Measurements from ENCODE around the gene SOWAHA.
"Not testable (repeated sequence)": the region's sequence is repeated elsewhere in the genome, so short reads cannot be mapped to it uniquely, and the experiment has no call there.

SOWAHA gene

GRCh38 chr5:132785365-132785764, 27.7 kb upstream of the SOWAHA start:
- H3K27me3 Mint-ChIP-seq, result peaks cover 67% of the 10 kb centered on the region
- H3K9me3 Mint-ChIP-seq, result no peaks in the 10 kb centered on the region
- H3K4me1 Mint-ChIP-seq, result peaks cover 13% of the 10 kb centered on the region
- no peak overlapping the region for H3K27ac Mint-ChIP-seq
- CTCF ChIA-PET, result interaction anchor here (1.7 kb wide), 1 partner anchor 34 kb away, joined by 4 read pairs; no protein-coding TSS in a partner anchor
- no peak overlapping the region for H3K4me3 Mint-ChIP-seq
- no peaks in the 10 kb centered on the region for H3K36me3 Mint-ChIP-seq
- DNase-seq, result no peak

GRCh38 chr5:132785864-132786263, 27.2 kb upstream of the SOWAHA start:
- Mint-ChIP-seq H3K36me3 (no peaks in the 10 kb centered on the region), H3K9me3 (no peaks in the 10 kb centered on the region), H3K27ac (no peak overlapping the region), H3K4me3 (no peak overlapping the region), H3K27me3 (peaks cover 72% of the 10 kb centered on the region), H3K4me1 (peaks cover 8% of the 10 kb centered on the region)
- CTCF ChIA-PET, result no interaction called here
- DNase-seq, result no peak

GRCh38 chr5:132787076-132787475, 26.0 kb upstream of the SOWAHA start:
- DNase-seq, result no peak
- peaks cover 71% of the 10 kb centered on the region for H3K27me3 Mint-ChIP-seq
- H3K36me3 Mint-ChIP-seq, result no peaks in the 10 kb centered on the region

GRCh38 chr5:132788508-132788907, 24.6 kb upstream of the SOWAHA start:
- no peak for DNase-seq
- H3K27me3 Mint-ChIP-seq, result peaks cover 73% of the 10 kb centered on the region
- no peaks in the 10 kb centered on the region for H3K9me3 Mint-ChIP-seq
- no peaks in the 10 kb centered on the region for H3K4me1 Mint-ChIP-seq
- no peak overlapping the region for H3K27ac Mint-ChIP-seq
- H3K4me3 Mint-ChIP-seq, result no peak overlapping the region
- no peaks in the 10 kb centered on the region for H3K36me3 Mint-ChIP-seq
- CTCF ChIA-PET, result interaction anchor here (1.2 to 1.4 kb wide), 2 partner anchors 31 to 41 kb away, joined by 3 read pairs; no protein-coding TSS in a partner anchor

More at GRCh38 chr5:132787076-132787475, 26.0 kb upstream of the SOWAHA start:
- H3K4me1 Mint-ChIP-seq, result no peaks in the 10 kb centered on the region
- no peak overlapping the region for H3K27ac Mint-ChIP-seq
- H3K4me3 Mint-ChIP-seq, result no peak overlapping the region
- H3K9me3 Mint-ChIP-seq, result no peaks in the 10 kb centered on the region
- CTCF ChIA-PET, result interaction anchor here (1.2 to 1.4 kb wide), 2 partner anchors 33 to 43 kb away, joined by 3 read pairs; no protein-coding TSS in a partner anchor

- CTCF ChIA-PET, result no interaction called here
- Mint-ChIP-seq H3K36me3 (no peaks in the 10 kb centered on the region), H3K27ac (no peak overlapping the region), H3K4me3 (no peak overlapping the region), H3K4me1 (no peaks in the 10 kb centered on the region), H3K9me3 (no peaks in the 10 kb centered on the region), H3K27me3 (peaks cover 73% of the 10 kb centered on the region)
- DNase-seq, result no peak
Measured at GRCh38 chr5:132788990-132789886, 23.9 kb upstream of the SOWAHA start.

GRCh38 chr5:132790201-132790865, 22.8 kb upstream of the SOWAHA start:
- H3K4me1 Mint-ChIP-seq, result no peaks in the 10 kb centered on the region
- no peak overlapping the region for H3K27ac Mint-ChIP-seq
- H3K9me3 Mint-ChIP-seq, result no peaks in the 10 kb centered on the region
- H3K27me3 Mint-ChIP-seq, result peaks cover 68% of the 10 kb centered on the region
- H3K36me3 Mint-ChIP-seq, result no peaks in the 10 kb centered on the region
- no peak overlapping the region for H3K4me3 Mint-ChIP-seq
- no peak for DNase-seq
- CTCF ChIA-PET, result interaction anchor here (1.8 to 2.1 kb wide), 2 partner anchors 11 to 30 kb away, joined by 5 to 10 read pairs; no protein-coding TSS in a partner anchor

GRCh38 chr5:132791026-132791425, 22.1 kb upstream of the SOWAHA start:
- Mint-ChIP-seq H3K27me3 (peaks cover 67% of the 10 kb centered on the region), H3K4me3 (no peak overlapping the region), H3K36me3 (no peaks in the 10 kb centered on the region), H3K27ac (no peak overlapping the region), H3K9me3 (no peaks in the 10 kb centered on the region), H3K4me1 (no peaks in the 10 kb centered on the region)
- DNase-seq, result no peak
- CTCF ChIA-PET, result interaction anchor here (1.8 to 2.1 kb wide), 2 partner anchors 11 to 29 kb away, joined by 5 to 10 read pairs; no protein-coding TSS in a partner anchor

GRCh38 chr5:132797651-132798050, 15.5 kb upstream of the SOWAHA start:
- H3K27me3 Mint-ChIP-seq, result peaks cover 76% of the 10 kb centered on the region
- H3K36me3 Mint-ChIP-seq, result no peaks in the 10 kb centered on the region
- H3K27ac Mint-ChIP-seq, result no peak overlapping the region
- no peak overlapping the region for H3K4me3 Mint-ChIP-seq
- CTCF ChIA-PET, result interaction anchor here (1.0 to 1.3 kb wide), 2 partner anchors 23 to 271 kb away, joined by 3 to 4 read pairs; no protein-coding TSS in a partner anchor
- no peak for DNase-seq
- no peaks in the 10 kb centered on the region for H3K4me1 Mint-ChIP-seq
- no peaks in the 10 kb centered on the region for H3K9me3 Mint-ChIP-seq

- CTCF ChIA-PET, result interaction anchor here (0.7 to 2.4 kb wide), 3 partner anchors 21 to 277 kb away, joined by 3 to 8 read pairs (median 4); no protein-coding TSS in a partner anchor
- no peaks in the 10 kb centered on the region for H3K36me3 Mint-ChIP-seq
- peaks cover 74% of the 10 kb centered on the region for H3K27me3 Mint-ChIP-seq
- H3K9me3 Mint-ChIP-seq, result no peaks in the 10 kb centered on the region
- no peaks in the 10 kb centered on the region for H3K4me1 Mint-ChIP-seq
- no peak overlapping the region for H3K4me3 Mint-ChIP-seq
- DNase-seq, result no peak
- H3K27ac Mint-ChIP-seq, result no peak overlapping the region
Measured at GRCh38 chr5:132799392-132799791, 13.7 kb upstream of the SOWAHA start.

- Mint-ChIP-seq H3K36me3 (no peaks in the 10 kb centered on the region), H3K9me3 (no peaks in the 10 kb centered on the region), H3K27me3 (peaks cover 77% of the 10 kb centered on the region), H3K27ac (no peak overlapping the region), H3K4me1 (no peaks in the 10 kb centered on the region), H3K4me3 (no peak overlapping the region)
- CTCF ChIA-PET, result interaction anchor here (1.6 to 2.4 kb wide), 3 partner anchors 9 to 297 kb away, joined by 4 to 10 read pairs (median 8); no protein-coding TSS in a partner anchor
- DNase-seq, result no peak
Measured at GRCh38 chr5:132800545-132800944, 12.6 kb upstream of the SOWAHA start.

- CTCF ChIA-PET, result interaction anchor here (0.8 to 2.2 kb wide), 9 partner anchors 9 to 416 kb away, joined by 3 to 10 read pairs (median 4); partner anchors contain the start of gene KIF3A
- H3K27me3 Mint-ChIP-seq, result peaks cover 75% of the 10 kb centered on the region
Measured at GRCh38 chr5:132802044-132802684, 10.9 kb upstream of the SOWAHA start.

GRCh38 chr5:132802685-132803066, 10.4 kb upstream of the SOWAHA start:
- H3K4me3 Mint-ChIP-seq, DNase-seq, H3K27ac Mint-ChIP-seq, H3K9me3 Mint-ChIP-seq, H3K4me1 Mint-ChIP-seq, H3K36me3 Mint-ChIP-seq: not testable (repeated sequence)
- peaks cover 75% of the 10 kb centered on the region for H3K27me3 Mint-ChIP-seq
- CTCF ChIA-PET, result interaction anchor here (1.9 to 2.2 kb wide), 2 partner anchors 11 to 16 kb away, joined by 5 to 10 read pairs; no protein-coding TSS in a partner anchor

More at GRCh38 chr5:132802044-132802684, 10.9 kb upstream of the SOWAHA start:
- Mint-ChIP-seq H3K9me3 (no peaks in the 10 kb centered on the region), H3K4me3 (no peak overlapping the region), H3K36me3 (no peaks in the 10 kb centered on the region), H3K4me1 (no peaks in the 10 kb centered on the region), H3K27ac (no peak overlapping the region)
- no peak for DNase-seq

GRCh38 chr5:132804219-132804618, 8.9 kb upstream of the SOWAHA start:
- H3K36me3 Mint-ChIP-seq, CTCF ChIA-PET, DNase-seq, H3K9me3 Mint-ChIP-seq, H3K4me3 Mint-ChIP-seq, H3K27ac Mint-ChIP-seq, H3K4me1 Mint-ChIP-seq: not testable (repeated sequence)
- H3K27me3 Mint-ChIP-seq, result peaks cover 68% of the 10 kb centered on the region

- H3K4me3 Mint-ChIP-seq, CTCF ChIA-PET, DNase-seq, H3K36me3 Mint-ChIP-seq, H3K4me1 Mint-ChIP-seq, H3K9me3 Mint-ChIP-seq, H3K27ac Mint-ChIP-seq: not testable (repeated sequence)
- H3K27me3 Mint-ChIP-seq, result peaks cover 73% of the 10 kb centered on the region
Measured at GRCh38 chr5:132805872-132806271, 7.2 kb upstream of the SOWAHA start.
